ENCODE measurements around the gene GLIS2. TPM values are rescaled to one million over a fixed set of nuclear protein-coding genes. Genes with fewer than 3 reads are reported as not detected.

Gene GLIS2
- total and polyA plus RNA-seq, 12 donors = 6.9 to 16.9 (median 13.9) TPM

GRCh38 chr16:4293181-4293716 is 22.6 kb upstream of the GLIS2 start:
- Histone ChIP-seq H3K27ac (peak overlapping the region in 4 of 10 donors; percentile 41 to 67 (median 56)), H3K4me1 (peaks cover 8 to 44% (median 36%) of the 10 kb centered on the region in 9 donors), H3K9me3 (no peaks in the 10 kb centered on the region), H3K27me3 (no peaks in the 10 kb centered on the region), H3K4me3 (no peak overlapping the region), H3K36me3 (no peaks in the 10 kb centered on the region)
- intact Hi-C loops (cut with DNase I) = loop anchor here in 3 of 10 donors (10.0 kb wide), 1 partner anchor 112 kb away; no protein-coding TSS in a partner anchor
- TF ChIP-seq CTCF (IDR thresholded peaks at IDR 0.05) = no peak
- WGBS, 2 donors = 71 to 75% methylated on average over 14 of the region's 14 CpGs
- ATAC-seq (no peak), DNase-seq (no peak)

- Histone ChIP-seq H3K27ac (peak overlapping the region in 8 of 10 donors; percentile 2 to 67 (median 40)), H3K27me3 (no peaks in the 10 kb centered on the region), H3K36me3 (no peaks in the 10 kb centered on the region), H3K4me3 (peak overlapping the region in 2 of 10 donors; percentile 6 to 18), H3K9me3 (no peaks in the 10 kb centered on the region), H3K4me1 (peaks cover 10 to 44% (median 36%) of the 10 kb centered on the region in 9 donors)
- no peak for TF ChIP-seq CTCF (IDR thresholded peaks at IDR 0.05)
- DNase-seq (peak; percentile 51 to 52), ATAC-seq (peak; percentile 74 to 88 (median 80))
- intact Hi-C loops (cut with DNase I) = loop anchor here in 3 of 10 donors (10.0 kb wide), 1 partner anchor 111 kb away; no protein-coding TSS in a partner anchor
- 13 to 28% methylated on average over 20 of the region's 20 CpGs for WGBS, 2 donors
These were observed 21.9 kb upstream of the GLIS2 start for GRCh38 chr16:4293822-4294457.

- no peaks in the 10 kb centered on the region for H3K27me3 ChIP-seq
- no peaks in the 10 kb centered on the region for H3K36me3 ChIP-seq
- no peak overlapping the region for H3K27ac ChIP-seq
- ATAC-seq = no peak
- intact Hi-C loops (cut with DNase I) = loop anchor here in 3 of 10 donors (10.0 kb wide), 1 partner anchor 109 kb away; no protein-coding TSS in a partner anchor
- TF ChIP-seq CTCF (IDR thresholded peaks at IDR 0.05) = no peak
- H3K4me3 ChIP-seq = no peak overlapping the region
- no peaks in the 10 kb centered on the region for H3K9me3 ChIP-seq
- H3K4me1 ChIP-seq = peaks cover 14 to 49% (median 46%) of the 10 kb centered on the region in 9 donors
- no peak for DNase-seq
- WGBS, 2 donors = 91 to 92% methylated on average over 6 of the region's 6 CpGs
These were observed 20.3 kb upstream of the GLIS2 start for GRCh38 chr16:4295581-4295980.

- no peak overlapping the region for H3K27ac ChIP-seq
- WGBS, 2 donors = 93 to 96% methylated on average over 6 of the region's 6 CpGs
- no peak for TF ChIP-seq CTCF (IDR thresholded peaks at IDR 0.05)
- DNase-seq (no peak), ATAC-seq (no peak)
- H3K4me1 ChIP-seq = peaks cover 14 to 41% (median 37%) of the 10 kb centered on the region in 9 donors
- intact Hi-C loops (cut with DNase I) = loop anchor here in 3 of 10 donors (10.0 kb wide), 1 partner anchor 107 kb away; no protein-coding TSS in a partner anchor
- H3K36me3 ChIP-seq = peaks cover 0 to 3% (median 0%) of the 10 kb centered on the region in 9 donors
- H3K9me3 ChIP-seq = no peaks in the 10 kb centered on the region
- H3K4me3 ChIP-seq = no peak overlapping the region
- no peaks in the 10 kb centered on the region for H3K27me3 ChIP-seq
These were observed 18.4 kb upstream of the GLIS2 start for GRCh38 chr16:4297480-4297879.

Measured in heart right ventricle (tissue), 16 donors.